Heart right ventricle (tissue), 16 donors: Measurements from ENCODE around the gene DCBLD2. TPM values are rescaled to one million over a fixed set of nuclear protein-coding genes. Genes with fewer than 3 reads are reported as not detected.
A peak's percentile ranks its signal among the peaks of the same experiment; 100 is the strongest.

Experiments used
- ATAC-seq, 8 donors: fragments of 200-7000 bp; cut with Tn5 transposase; one replicate each; pipeline ENCODE4 v1.9.1; 2020; ENCODE audit warnings: mild to moderate bottlenecking in 8 of 8, moderate library complexity in 8 of 8, moderate number of reproducible peaks in 1 of 8
- DNase-seq, 2 donors: peaks; one replicate each; pipeline ENCODE4 v3.0.0-alpha.2; 2020
- H3K27ac ChIP-seq, 10 donors: fragments of 200-600 bp; sonication (generic) in 2 of 10; one replicate each; pipeline versions ENCODE4 v1.5.0 to v1.8.0; 2020 to 2022; ENCODE audit warnings: mild to moderate bottlenecking in 3 of 10
- H3K27me3 ChIP-seq, 7 donors: fragments of 200-600 bp; one replicate each; pipeline ENCODE4 v1.8.0; 2021 to 2022; ENCODE audit warnings: mild to moderate bottlenecking in 2 of 7
- H3K36me3 ChIP-seq, 9 donors: fragments of 200-600 bp; sonication (generic) in 1 of 9; one replicate each; pipeline versions ENCODE4 v1.5.0 to v1.8.0; 2020 to 2022; ENCODE audit warnings: mild to moderate bottlenecking in 2 of 9
- H3K4me1 ChIP-seq, 9 donors: fragments of 200-600 bp; sonication (generic) in 1 of 9; one replicate each; pipeline versions ENCODE4 v1.5.0 to v1.8.0; 2020 to 2022; ENCODE audit warnings: mild to moderate bottlenecking in 4 of 9
- H3K4me3 ChIP-seq, 10 donors: fragments of 200-600 bp; sonication (generic) in 2 of 10; one replicate each; pipeline versions ENCODE4 v1.5.0 to v1.8.0; 2020 to 2022; ENCODE audit warnings: mild to moderate bottlenecking in 7 of 10, moderate library complexity in 2 of 10
- H3K9me3 ChIP-seq, 11 donors: fragments of 200-600 bp in 10 of 11; sonication (generic) in 2 of 11; one replicate each; pipeline versions ENCODE4 v1.5.0 to v1.8.0; 2013 to 2022; ENCODE audit warnings: mild to moderate bottlenecking in 2 of 11, control low read depth in 1 of 11, moderate library complexity in 1 of 11
- whole genome bisulfite sequencing, 2 donors: extraction: QIAGEN DNeasy Blood & Tissue Kit; methylation state at CpG; one replicate each; pipeline ENCODE4 v1.1.7; 2013; ENCODE audit warnings: inconsistent platforms in 1 of 2; 5-methylcytosine and 5-hydroxymethylcytosine counted together
- intact Hi-C, 10 donors: fragments of 100-400 bp; cut with DNase I; formaldehyde crosslinking; loops; one replicate each; pipeline versions ENCODE4 v1.11.1 to v1.14.2; 2022
- polyA plus RNA-seq, 2 donors: library from polyadenylated mRNA; stranded (reverse); fragments of 200-250 nt; gene quantifications; one replicate each; pipeline ENCODE4 v1.2.3, GENCODE V29; 2013
- total RNA-seq, 10 donors: library from RNA; stranded (reverse); fragmentation: NEBNext Ultra II Directional in 3 of 10; extraction: Animal tissue kit (Norgen Biotek cat#: 25700) in 3 of 10; gene quantifications; one replicate each; pipeline versions ENCODE4 v1.2.1 to v1.2.4, GENCODE V29; 2021 to 2023
- TF ChIP-seq, protein P1 (sequence below), 9 donors: fragments of 200-600 bp; sonication (generic) in 2 of 9; IDR thresholded peaks; one replicate each; pipeline versions ENCODE4 v1.5.0 to v1.8.0; 2021 to 2022; ENCODE audit warnings: antibody characterized with exemption in 9 of 9, mild to moderate bottlenecking in 5 of 9, moderate library complexity in 1 of 9
- donor health status: Arrhythmogenic right ventricular cardiomyopathy.
- donor health status: ischemic (EF 13 %, LVEDD 7.1; RV severe dilation, severe dysfunction).
- donor health status: healthy with polysubstance abuse.
- donor health status: DM: no; HTN: yes; CAD: no.
- donor health status: DM: no; HTN: no; CAD: no.
- donor health status: ischemic (EF 25% LVEDD 6.9; RV normal size, moderate dysfunction).
- donor health status: ischemic (EF 25% LVEDD 5.7; RV mildly dilated, moderate dysfunction).
- donor health status: healthy.
- donor health status: DM: yes; HTN: yes; CAD: no.
- donor health status: Ischemic cardiomyopathy.
- donor health status: ischemic (EF 35%, LVEDD 5.7; RV mildly dilated, moderate dysfunction).
- donor health status: nonischemic (EF 11% LVEDD 7.7; RV severe dilation, severe dysfunction).
- donor health status: DM: yes; HTN: yes; CAD: no.
- donor health status: PGD.
- donor health status: ischemic (EF 29% LVEDD 5.4; RV normal size, mild dysfunction).
- donor health status: nonischemic (EF 23%, LVEDD 6.1; RV moderate dilation, normal function).

Gene DCBLD2
- total and polyA plus RNA-seq, 12 donors = 11.9 to 97.4 (median 40.5) TPM

DNA sequence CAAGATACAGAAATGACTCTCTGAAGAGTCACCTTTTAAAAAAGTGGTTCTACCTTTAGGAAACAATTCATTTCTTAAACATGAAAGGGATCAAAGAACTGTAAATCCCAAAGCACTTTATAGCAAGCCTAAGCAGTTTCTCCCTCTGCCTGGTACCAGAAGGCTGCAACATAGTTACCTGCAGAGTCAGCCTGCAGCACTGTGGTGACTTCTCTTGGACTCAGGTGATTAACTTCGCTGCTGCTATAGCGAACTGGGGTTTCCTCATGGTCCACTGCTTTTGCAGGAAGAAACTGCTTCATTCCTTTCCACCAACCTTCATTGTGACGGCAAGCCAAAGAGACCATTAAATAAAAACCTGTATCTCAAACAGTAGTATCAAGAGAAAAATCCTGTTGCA is 101.1 kb downstream of the DCBLD2 start:
- no peak overlapping the region for H3K4me3 ChIP-seq
- H3K27me3 ChIP-seq = no peaks in the 10 kb centered on the region
- H3K27ac ChIP-seq = no peak overlapping the region
- 81 to 98% methylated on average over 3 of the region's 3 CpGs for WGBS, 2 donors
- TF ChIP-seq, protein P1, sequence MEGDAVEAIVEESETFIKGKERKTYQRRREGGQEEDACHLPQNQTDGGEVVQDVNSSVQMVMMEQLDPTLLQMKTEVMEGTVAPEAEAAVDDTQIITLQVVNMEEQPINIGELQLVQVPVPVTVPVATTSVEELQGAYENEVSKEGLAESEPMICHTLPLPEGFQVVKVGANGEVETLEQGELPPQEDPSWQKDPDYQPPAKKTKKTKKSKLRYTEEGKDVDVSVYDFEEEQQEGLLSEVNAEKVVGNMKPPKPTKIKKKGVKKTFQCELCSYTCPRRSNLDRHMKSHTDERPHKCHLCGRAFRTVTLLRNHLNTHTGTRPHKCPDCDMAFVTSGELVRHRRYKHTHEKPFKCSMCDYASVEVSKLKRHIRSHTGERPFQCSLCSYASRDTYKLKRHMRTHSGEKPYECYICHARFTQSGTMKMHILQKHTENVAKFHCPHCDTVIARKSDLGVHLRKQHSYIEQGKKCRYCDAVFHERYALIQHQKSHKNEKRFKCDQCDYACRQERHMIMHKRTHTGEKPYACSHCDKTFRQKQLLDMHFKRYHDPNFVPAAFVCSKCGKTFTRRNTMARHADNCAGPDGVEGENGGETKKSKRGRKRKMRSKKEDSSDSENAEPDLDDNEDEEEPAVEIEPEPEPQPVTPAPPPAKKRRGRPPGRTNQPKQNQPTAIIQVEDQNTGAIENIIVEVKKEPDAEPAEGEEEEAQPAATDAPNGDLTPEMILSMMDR (IDR thresholded peaks at IDR 0.05) = no peak
- H3K36me3 ChIP-seq = peaks cover 0 to 74% (median 17%) of the 10 kb centered on the region in 9 donors
- H3K9me3 ChIP-seq = no peaks in the 10 kb centered on the region
- DNase-seq = no peak
- no peak for ATAC-seq
- intact Hi-C loops = loop anchor here in 1 of 10 donors (5.0 kb wide), 1 partner anchor 68 kb away; no protein-coding TSS in a partner anchor
- H3K4me1 ChIP-seq = no peaks in the 10 kb centered on the region

DNA sequence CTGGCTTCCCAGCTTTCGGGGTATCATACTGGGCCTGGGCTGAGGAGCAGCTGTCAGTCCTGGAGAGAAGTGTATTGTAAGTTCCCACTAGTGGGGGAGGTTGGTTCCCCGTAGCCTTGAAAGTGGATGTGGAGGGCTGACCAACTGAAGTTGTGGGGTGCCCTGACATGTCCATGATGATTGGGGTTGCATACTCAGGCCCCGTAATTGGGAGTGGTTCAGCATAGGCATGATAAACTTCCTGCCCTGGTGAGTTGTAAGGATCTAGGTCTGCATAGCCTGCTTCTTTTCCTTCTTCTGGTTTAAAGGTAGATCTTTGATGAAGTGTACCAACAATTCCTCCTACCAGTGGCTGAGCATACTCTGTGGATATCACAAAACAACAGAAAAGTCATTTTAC is 102.0 kb downstream of the DCBLD2 start:
- Histone ChIP-seq H3K36me3 (peaks cover 0 to 74% (median 22%) of the 10 kb centered on the region in 9 donors), H3K9me3 (no peaks in the 10 kb centered on the region), H3K4me1 (no peaks in the 10 kb centered on the region), H3K4me3 (no peak overlapping the region), H3K27me3 (no peaks in the 10 kb centered on the region), H3K27ac (no peak overlapping the region)
- intact Hi-C loops = loop anchor here in 4 of 10 donors (5.0 kb wide), 1 partner anchor 197 kb away; no protein-coding TSS in a partner anchor
- DNase-seq (no peak), ATAC-seq (peak in 2 of 8 donors; percentile 33 to 48)
- TF ChIP-seq, protein P1 (IDR thresholded peaks at IDR 0.05) = no peak
- WGBS, 2 donors = 87% methylated on average over 3 of the region's 3 CpGs

DNA sequence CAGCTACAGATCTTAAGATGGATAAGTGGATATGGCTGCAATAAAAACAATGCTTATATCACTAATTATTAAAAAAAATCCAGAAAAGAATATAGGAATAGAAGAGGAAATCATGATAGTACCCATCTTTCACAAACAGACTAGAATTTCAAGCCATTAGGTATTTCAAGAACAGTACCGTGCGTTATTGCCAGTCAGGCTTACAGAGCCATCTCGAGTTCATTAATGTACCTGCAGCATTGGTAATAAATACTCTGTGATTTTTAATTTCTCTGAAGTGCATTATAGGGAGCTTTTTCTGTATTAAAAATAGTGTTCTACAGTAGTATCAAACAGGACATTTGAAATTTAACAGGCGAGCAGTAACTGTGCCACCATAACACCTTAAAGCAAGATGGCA is 102.7 kb downstream of the DCBLD2 start:
- DNase-seq (no peak), ATAC-seq (peak in 4 of 8 donors; percentile 30 to 60 (median 42))
- Histone ChIP-seq H3K4me1 (no peaks in the 10 kb centered on the region), H3K9me3 (no peaks in the 10 kb centered on the region), H3K4me3 (no peak overlapping the region), H3K36me3 (peaks cover 0 to 81% (median 22%) of the 10 kb centered on the region in 9 donors), H3K27ac (peak overlapping the region in 1 of 10 donors; percentile 10), H3K27me3 (no peaks in the 10 kb centered on the region)
- WGBS, 2 donors = 75 to 82% methylated on average over 4 of the region's 4 CpGs
- intact Hi-C loops = loop anchor here in 4 of 10 donors (5.0 kb wide), 1 partner anchor 197 kb away; no protein-coding TSS in a partner anchor
- TF ChIP-seq, protein P1 (IDR thresholded peaks at IDR 0.05) = peak in 6 of 9 donors; percentile 15 to 48 (median 26)

DNA sequence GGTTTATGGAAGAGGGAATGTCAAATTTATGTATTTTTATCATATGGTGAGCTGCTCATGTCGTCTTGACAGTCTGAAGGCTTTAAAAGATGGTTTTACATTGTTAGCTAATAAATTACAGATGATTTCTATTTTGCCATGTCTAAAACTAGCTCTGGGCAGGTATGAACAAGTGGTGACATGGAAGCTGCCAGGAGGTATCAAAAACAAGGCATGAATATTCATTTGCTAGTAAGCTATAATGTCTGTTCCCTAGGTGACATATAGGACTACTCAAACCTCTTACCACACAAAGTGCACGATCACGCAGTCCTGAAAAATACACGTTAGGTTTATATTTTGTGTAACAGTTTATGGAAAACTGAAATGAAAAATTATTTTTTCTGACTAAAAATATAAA is 103.6 kb downstream of the DCBLD2 start:
- H3K9me3 ChIP-seq = no peaks in the 10 kb centered on the region
- no peaks in the 10 kb centered on the region for H3K27me3 ChIP-seq
- 88 to 89% methylated on average over 4 of the region's 4 CpGs for WGBS, 2 donors
- intact Hi-C loops = loop anchor here in 4 of 10 donors (5.0 kb wide), 1 partner anchor 196 kb away; no protein-coding TSS in a partner anchor
- ATAC-seq (no peak), DNase-seq (no peak)
- TF ChIP-seq, protein P1 (IDR thresholded peaks at IDR 0.05) = no peak
- peaks cover 0 to 86% (median 22%) of the 10 kb centered on the region in 9 donors for H3K36me3 ChIP-seq
- no peak overlapping the region for H3K27ac ChIP-seq
- no peak overlapping the region for H3K4me3 ChIP-seq
- H3K4me1 ChIP-seq = no peaks in the 10 kb centered on the region
